ENCODE results near the gene COL1A2.

Gene COL1A2

GRCh38 chr7:94439893-94440381 is 45.2 kb downstream of the COL1A2 start:
- no peak for DNase-seq

- no peak for DNase-seq
Observed at GRCh38 chr7:94440451-94441039, 45.9 kb downstream of the COL1A2 start.

- DNase-seq: no peak
Observed at GRCh38 chr7:94441138-94441537, 46.4 kb downstream of the COL1A2 start.

- no peak for DNase-seq
Observed at GRCh38 chr7:94442639-94443038, 47.9 kb downstream of the COL1A2 start.

- DNase-seq: no peak
Observed at GRCh38 chr7:94444813-94445212, 50.1 kb downstream of the COL1A2 start.

GRCh38 chr7:94445696-94446194 is 51.0 kb downstream of the COL1A2 start:
- DNase-seq: no peak

- no peak for DNase-seq
Observed at GRCh38 chr7:94446308-94446707, 51.6 kb downstream of the COL1A2 start.

- DNase-seq: peak; percentile 28
Observed at GRCh38 chr7:94449151-94449725, 54.5 kb downstream of the COL1A2 start.

GRCh38 chr7:94450044-94450697 is 55.5 kb downstream of the COL1A2 start:
- DNase-seq: no peak

- no peak for DNase-seq
Observed at GRCh38 chr7:94451187-94451586, 56.5 kb downstream of the COL1A2 start.

GRCh38 chr7:94452239-94452638 is 57.5 kb downstream of the COL1A2 start:
- DNase-seq: no peak

- no peak for DNase-seq
Observed at GRCh38 chr7:94453898-94454297, 59.2 kb downstream of the COL1A2 start.

GRCh38 chr7:94458041-94458440 is 63.3 kb downstream of the COL1A2 start:
- DNase-seq: no peak

- DNase-seq: no peak
Observed at GRCh38 chr7:94466516-94466915, 71.8 kb downstream of the COL1A2 start.

GRCh38 chr7:94471604-94472003 is 76.9 kb downstream of the COL1A2 start:
- DNase-seq: no peak

- no peak for DNase-seq
Observed at GRCh38 chr7:94472608-94473007, 77.9 kb downstream of the COL1A2 start.

GRCh38 chr7:94476251-94476840 is 81.7 kb downstream of the COL1A2 start:
- no peak for DNase-seq

- DNase-seq: no peak
Observed at GRCh38 chr7:94477878-94478277, 83.2 kb downstream of the COL1A2 start.

GRCh38 chr7:94478648-94479214 is 84.0 kb downstream of the COL1A2 start:
- no peak for DNase-seq
